A673 (cell line): Measurements from ENCODE around the gene MARCHF2. TPM values are rescaled to one million over a fixed set of nuclear protein-coding genes. Genes with fewer than 3 reads are reported as not detected.

Experiments
- BruUV-seq: library from RNA; stranded (reverse); fragments of 400-500 nt; replicated peaks from 2 replicates; lab custom pipeline; 2021; lab: Mats Ljungman, UMichigan
- CTCF ChIA-PET: fragments of 300-600 bp; sonication (Branson Sonifier 250); formaldehyde crosslinking; loops from one replicate; lab custom pipeline; 2022; ENCODE audit warnings: antibody characterized with exemption; lab: Charles Lee
- POLR2A ChIA-PET: fragments of 300-600 bp; sonication (Branson Sonifier 250); formaldehyde crosslinking; loops from one replicate; lab custom pipeline; 2022; ENCODE audit warnings: antibody characterized with exemption; ENCODE audit not compliant: low non-redundant PET; lab: Charles Lee
- DNase-seq: peaks from one replicate; pipeline ENCODE4 v3.0.0-alpha.2; 2015; ENCODE audit warnings: low spot score
- H3K27ac ChIP-seq: fragments of 200-600 bp; sonication (generic); 2 replicates; pipeline ENCODE4 v1.5.1; 2016; ENCODE audit warnings: mixed run types, low read depth, mild to moderate bottlenecking, mixed read lengths, antibody characterized with exemption, low read length; ENCODE audit not compliant: poor library complexity, severe bottlenecking
- H3K27me3 ChIP-seq: fragments of 200-600 bp; sonication (generic); replicated peaks from 2 replicates; pipeline ENCODE4 v1.6.1; 2017; ENCODE audit warnings: mixed run types, low read depth, mild to moderate bottlenecking, mixed read lengths, antibody characterized with exemption, low read length; ENCODE audit not compliant: insufficient read depth, poor library complexity
- H3K36me3 ChIP-seq: fragments of 200-600 bp; sonication (generic); 2 replicates; pipeline ENCODE4 v1.6.1; 2016; ENCODE audit warnings: mixed run types, mild to moderate bottlenecking, mixed read lengths, antibody characterized with exemption, low read length; ENCODE audit not compliant: insufficient read depth, poor library complexity, severe bottlenecking
- H3K4me1 ChIP-seq: fragments of 200-600 bp; sonication (generic); 2 replicates; pipeline ENCODE4 v1.6.1; 2017; ENCODE audit warnings: mixed run types, mild to moderate bottlenecking, mixed read lengths, antibody characterized with exemption, low read length; ENCODE audit not compliant: insufficient read depth, poor library complexity, severe bottlenecking
- H3K4me3 ChIP-seq: fragments of 200-600 bp; sonication (generic); 2 replicates; pipeline ENCODE4 v1.5.1; 2016; ENCODE audit warnings: low read depth, mixed run types, mild to moderate bottlenecking, mixed read lengths, low read length; ENCODE audit not compliant: poor library complexity, severe bottlenecking
- H3K9me3 ChIP-seq: fragments of 200-600 bp; sonication (generic); 2 replicates; pipeline ENCODE4 v1.6.1; 2016; ENCODE audit warnings: mixed run types, low read depth, mild to moderate bottlenecking, mixed read lengths, antibody characterized with exemption, low read length; ENCODE audit not compliant: poor library complexity, severe bottlenecking
- CTCF ChIP-seq: fragments of 300-800, 200-600 bp; sonication (generic); conservative IDR thresholded peaks from 2 replicates; pipeline ENCODE4 v1.5.1; 2017; ENCODE audit warnings: low read depth, mild to moderate bottlenecking, antibody characterized with exemption, low read length, moderate library complexity, mixed read lengths
- EZH2 ChIP-seq: fragments of 200-600 bp; sonication (generic); IDR thresholded peaks from 2 replicates; pipeline ENCODE4 v1.6.1; 2017; ENCODE audit warnings: borderline replicate concordance, low read depth, mild to moderate bottlenecking, mixed read lengths, antibody characterized with exemption, low read length; ENCODE audit not compliant: poor library complexity, severe bottlenecking
- intact Hi-C: fragments of 100-400 bp; cut with micrococcal nuclease; formaldehyde crosslinking; loops from one replicate; pipeline ENCODE4 v1.10.0; 2022; ENCODE audit not compliant: unreplicated experiment
- total RNA-seq: library from RNA; stranded (reverse); gene quantifications from 2 replicates; pipeline ENCODE4 v1.2.3, GENCODE V29; 2021

The MARCHF2 gene
- total RNA-seq, 1 experiment from 2014 or later, result 8.8 TPM

- Histone ChIP-seq H3K36me3 (peaks cover 73% of the 10 kb centered on the region), H3K4me1 (peaks cover 30% of the 10 kb centered on the region), H3K27me3 (no peaks in the 10 kb centered on the region), H3K9me3 (no peaks in the 10 kb centered on the region), H3K27ac (peak overlapping the region; percentile 10), H3K4me3 (no peak overlapping the region)
- intact Hi-C loops, result no loop called here
- no TSS peak for BruUV-seq
- no peak for TF ChIP-seq CTCF
- TF ChIP-seq EZH2, result no peak
- CTCF ChIA-PET, result no interaction called here
- POLR2A ChIA-PET, result no interaction called here
- no peak for DNase-seq
Observed at GRCh38 chr19:8458380-8458779, 45.3 kb downstream of the MARCHF2 start.

- Histone ChIP-seq H3K4me3 (no peak overlapping the region), H3K36me3 (peaks cover 80% of the 10 kb centered on the region), H3K4me1 (peaks cover 30% of the 10 kb centered on the region), H3K9me3 (no peaks in the 10 kb centered on the region), H3K27ac (peak overlapping the region; percentile 2), H3K27me3 (no peaks in the 10 kb centered on the region)
- intact Hi-C loops, result no loop called here
- DNase-seq, result no peak
- CTCF ChIA-PET, result no interaction called here
- TF ChIP-seq CTCF, result no peak
- TF ChIP-seq EZH2, result no peak
- POLR2A ChIA-PET, result no interaction called here
- no TSS peak for BruUV-seq
Observed at GRCh38 chr19:8459095-8459494, 46.0 kb downstream of the MARCHF2 start.

- Histone ChIP-seq H3K4me3 (no peak overlapping the region), H3K27me3 (no peaks in the 10 kb centered on the region), H3K9me3 (no peaks in the 10 kb centered on the region), H3K4me1 (peaks cover 30% of the 10 kb centered on the region), H3K36me3 (peaks cover 83% of the 10 kb centered on the region), H3K27ac (peak overlapping the region; percentile 5)
- TF ChIP-seq EZH2 (no peak), CTCF (no peak)
- ChIA-PET CTCF (no interaction called here), POLR2A (no interaction called here)
- BruUV-seq, result no TSS peak
- intact Hi-C loops, result no loop called here
- no peak for DNase-seq
Observed at GRCh38 chr19:8459520-8460270, 46.6 kb downstream of the MARCHF2 start.
